ENCODE measurements around the gene GOLT1A.

GOLT1A gene

DNA sequence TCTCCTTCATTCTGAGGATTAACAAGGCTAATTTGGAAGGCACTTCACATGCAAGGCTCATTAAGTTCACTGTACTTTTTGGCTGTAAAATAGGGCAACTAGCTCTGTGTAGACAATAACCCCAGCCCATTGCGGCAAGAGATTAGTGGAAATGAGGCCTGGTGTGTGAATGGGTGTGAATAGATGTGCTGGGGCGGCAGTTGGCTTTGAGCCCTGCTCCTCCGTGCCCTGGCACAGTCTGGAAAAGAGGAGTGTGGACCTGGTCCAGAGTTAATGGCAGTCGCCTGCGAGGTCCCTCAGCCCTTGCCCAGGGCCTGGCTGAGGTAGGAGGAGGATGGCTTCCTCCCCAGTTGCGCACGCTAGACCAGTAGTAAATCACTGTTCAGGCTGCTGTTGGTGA, 22.3 kb downstream of the GOLT1A start:
- DNase-seq (ENCODE audit: low read depth): no peak

DNA sequence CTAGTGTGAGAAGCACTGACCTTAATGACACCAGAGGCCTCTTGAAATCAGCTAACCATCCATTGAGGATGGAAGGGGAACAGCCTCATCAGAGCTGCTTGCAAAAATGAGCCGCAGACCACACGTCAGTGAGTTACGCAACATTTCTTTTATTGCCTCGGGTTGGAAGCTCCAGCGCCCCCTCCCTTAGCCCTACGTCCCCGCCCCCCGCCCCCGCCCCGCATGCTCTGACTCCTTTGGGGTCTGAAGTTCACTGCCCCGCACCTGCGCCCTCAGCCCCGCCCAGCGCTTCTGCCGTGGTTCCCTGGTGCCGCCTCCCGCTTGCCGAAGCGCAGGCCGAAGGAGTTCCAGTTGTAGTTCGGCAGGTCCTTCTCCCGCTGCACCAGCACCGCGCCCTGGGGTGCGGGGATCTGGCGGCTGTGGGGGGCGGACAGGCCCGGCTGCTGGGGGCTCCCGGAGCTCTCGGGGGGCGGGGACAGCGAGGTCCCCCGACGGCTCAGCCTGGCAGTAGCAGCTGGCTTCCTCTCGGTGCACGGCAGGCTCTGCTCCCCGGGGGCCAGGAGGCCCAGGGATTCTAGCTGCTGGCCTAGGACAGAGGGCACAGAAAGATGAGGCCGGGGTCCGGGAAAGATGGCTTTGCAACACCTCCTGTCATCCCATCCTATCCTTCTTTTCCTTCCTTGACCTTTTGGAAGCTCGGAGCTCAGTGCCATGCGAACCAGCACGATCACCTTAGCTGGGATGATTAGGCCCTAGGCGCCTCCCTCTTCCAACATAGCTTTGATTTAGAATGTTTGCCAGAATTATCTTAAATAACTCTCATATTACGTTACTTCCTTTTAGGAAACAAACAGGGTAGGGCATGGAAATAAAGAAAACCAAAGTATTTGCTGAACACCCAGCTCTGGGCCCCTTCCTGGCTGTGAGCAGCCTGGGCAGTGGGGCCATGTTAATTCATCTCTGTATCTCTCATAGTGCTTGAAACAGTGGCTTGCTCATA, 23.3 kb downstream of the GOLT1A start:
- no peak for DNase-seq (ENCODE audit: low read depth)

DNA sequence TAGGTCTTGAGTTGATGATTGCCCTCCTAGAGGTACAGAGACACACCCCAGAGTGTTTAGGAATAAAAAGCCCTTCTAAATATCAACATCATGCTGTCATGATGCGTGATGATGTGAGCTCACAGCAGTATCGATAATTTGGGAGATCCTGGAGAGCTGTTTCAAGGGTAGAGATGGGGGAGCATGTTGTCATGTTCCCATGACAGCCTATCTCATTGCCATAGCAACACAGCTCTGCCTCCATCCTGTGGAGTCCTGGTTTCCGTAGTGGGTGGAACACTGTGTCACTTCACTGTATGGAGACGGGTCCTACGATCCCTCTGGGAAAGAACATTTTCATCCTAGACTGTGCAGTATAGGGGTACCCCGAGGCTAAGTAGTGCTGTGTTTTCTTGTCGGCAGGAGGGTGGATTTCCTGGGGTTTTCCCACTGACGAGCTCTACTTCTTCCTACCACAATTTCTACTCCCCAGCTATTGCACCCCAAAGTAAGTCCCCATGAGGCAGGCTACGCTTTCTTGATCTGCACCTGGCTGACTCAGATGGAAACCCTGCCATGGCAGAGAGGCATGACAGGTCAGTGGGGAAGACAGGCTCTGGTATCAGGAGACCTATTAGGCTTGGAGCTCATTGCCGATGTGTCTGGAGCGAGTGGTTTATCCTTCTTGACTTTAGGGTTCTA, 24.7 kb downstream of the GOLT1A start:
- no peak for DNase-seq (ENCODE audit: low read depth)

DNA sequence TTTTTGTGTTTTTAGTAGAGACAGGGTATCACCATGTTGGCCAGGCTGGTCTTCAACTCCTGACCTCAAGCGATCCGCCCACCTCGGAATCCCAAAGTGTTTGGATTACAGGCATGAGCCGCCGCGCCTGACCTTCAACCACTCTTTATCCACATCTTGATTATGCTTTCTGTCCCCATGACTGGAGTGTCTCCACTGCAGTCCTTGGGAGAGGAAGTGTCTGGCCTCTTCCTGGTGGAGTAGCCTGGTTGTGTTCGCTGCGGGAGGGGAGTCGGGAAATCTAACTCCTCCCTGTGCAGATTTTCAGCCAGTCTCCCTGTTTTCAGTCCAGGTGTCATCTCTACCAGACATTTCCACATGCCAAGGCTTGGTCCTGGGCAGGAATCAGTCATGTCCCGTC, 27.2 kb downstream of the GOLT1A start:
- no peak for DNase-seq (ENCODE audit: low read depth)

DNA sequence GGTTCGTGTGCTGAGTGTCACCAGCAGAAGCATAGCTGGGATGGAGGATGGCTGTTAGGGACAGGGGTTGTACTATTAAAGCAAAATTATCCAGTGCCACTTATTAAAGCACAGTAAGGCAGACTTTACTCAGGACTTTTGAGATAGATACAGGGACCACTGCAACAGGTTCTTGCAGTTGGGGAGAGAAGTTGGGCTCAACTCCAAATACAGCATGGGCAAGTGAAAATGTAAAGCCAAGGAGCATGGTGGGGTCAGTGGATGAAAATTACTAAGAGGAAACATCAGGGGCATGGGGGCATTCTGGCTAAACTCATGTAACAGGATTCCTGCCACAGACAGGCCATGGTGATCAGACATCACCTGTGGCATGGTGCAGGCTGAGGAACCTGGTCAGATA, 32.7 kb downstream of the GOLT1A start:
- no peak for DNase-seq (ENCODE audit: low read depth)

DNA sequence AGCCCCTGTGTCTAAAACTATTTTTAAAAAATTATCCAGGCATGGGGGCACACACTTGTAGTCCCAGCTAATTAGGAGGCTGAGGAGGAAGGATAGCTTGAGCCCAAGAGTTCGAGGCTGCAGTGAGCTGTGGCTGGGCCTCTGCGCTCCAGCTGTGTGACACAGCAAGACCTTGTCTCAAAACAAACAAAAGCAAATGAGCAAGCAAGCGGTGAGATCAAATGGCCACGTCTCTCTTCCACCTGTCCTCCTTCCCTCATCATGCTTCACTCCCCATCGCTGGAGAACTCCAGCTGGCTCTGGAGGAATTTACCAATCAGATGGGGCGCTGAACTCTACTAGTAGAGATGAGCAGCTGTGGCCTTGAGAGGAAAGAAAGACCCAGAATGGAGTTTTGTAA, 33.7 kb downstream of the GOLT1A start:
- no peak for DNase-seq (ENCODE audit: low read depth)

DNA sequence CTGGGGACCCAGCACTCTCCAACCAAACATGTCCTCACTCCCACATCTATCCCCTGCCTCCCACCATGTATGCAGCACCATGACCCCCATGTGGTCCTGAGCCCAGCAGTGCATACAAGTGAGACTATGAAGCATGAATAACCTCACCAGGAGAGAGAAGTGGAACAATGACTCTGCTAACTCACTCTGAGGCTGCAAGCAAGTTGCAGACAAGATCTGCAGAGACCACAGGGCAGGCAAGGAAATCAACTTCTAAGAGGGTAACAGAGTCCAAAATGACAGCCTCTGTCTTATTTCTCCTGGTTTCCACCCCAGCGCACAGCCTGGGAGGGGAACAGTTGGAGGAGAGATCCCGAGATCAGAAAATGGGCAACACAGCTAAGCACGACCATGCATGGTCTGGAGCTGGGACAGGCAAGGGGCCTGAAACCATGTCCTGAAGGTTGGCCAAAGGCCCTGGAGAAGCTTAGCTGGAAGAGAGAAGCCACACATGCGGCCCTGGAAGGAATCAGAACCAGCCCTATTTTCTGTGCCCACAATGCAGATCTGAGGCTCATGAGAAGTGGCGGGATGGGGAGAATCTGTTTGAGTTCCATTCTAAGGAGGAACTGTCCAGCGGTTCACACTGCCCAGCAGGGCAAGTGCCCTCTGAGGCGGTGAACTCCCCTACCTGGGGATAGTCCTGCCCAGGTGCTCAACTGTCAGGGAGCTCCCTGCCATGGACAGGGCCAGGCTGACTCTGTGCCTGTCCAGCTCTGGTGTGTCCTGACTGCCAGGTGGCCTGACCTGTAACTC, 35.1 kb downstream of the GOLT1A start:
- DNase-seq (ENCODE audit: low read depth): no peak

DNA sequence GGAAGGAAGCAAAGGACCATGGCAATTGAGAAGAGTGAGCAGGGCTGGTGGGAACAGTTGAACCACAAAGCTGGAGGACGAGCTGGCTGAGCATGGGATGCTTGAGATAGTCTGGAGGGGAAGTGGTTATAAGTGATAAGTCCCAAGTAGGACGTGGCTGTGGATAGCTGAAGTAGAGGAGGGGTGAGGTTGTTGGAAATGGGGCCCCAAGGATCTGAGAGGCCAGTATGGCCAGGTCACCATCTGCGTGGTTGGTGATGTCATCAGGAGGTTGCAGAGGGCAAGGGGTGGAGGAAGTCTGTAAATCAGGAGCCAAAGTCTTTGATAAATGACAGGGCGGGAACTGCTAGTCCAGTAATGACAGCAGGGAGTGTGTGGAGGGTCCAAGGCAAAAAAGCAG, 36.7 kb downstream of the GOLT1A start:
- no peak for DNase-seq (ENCODE audit: low read depth)

DNA sequence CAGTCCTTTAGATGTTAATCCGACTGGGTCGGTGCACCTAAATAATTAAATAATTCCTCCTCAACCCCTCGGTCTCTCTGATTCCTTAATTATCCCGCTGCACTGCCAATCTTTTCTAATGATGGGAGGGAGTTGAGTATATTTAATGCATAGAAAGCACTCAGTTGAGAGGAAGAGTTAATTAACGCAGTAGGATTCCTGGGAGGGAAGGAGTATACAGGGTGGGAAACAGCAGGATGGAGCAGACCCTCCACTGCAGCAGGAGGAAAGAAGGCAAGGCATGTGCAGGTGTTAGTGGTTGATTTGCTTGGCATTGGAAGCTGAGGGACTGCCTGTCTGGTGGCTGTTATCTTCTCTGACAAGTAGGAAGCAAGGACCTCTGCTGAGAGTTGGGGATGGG, 37.7 kb downstream of the GOLT1A start:
- DNase-seq (ENCODE audit: low read depth): no peak

DNA sequence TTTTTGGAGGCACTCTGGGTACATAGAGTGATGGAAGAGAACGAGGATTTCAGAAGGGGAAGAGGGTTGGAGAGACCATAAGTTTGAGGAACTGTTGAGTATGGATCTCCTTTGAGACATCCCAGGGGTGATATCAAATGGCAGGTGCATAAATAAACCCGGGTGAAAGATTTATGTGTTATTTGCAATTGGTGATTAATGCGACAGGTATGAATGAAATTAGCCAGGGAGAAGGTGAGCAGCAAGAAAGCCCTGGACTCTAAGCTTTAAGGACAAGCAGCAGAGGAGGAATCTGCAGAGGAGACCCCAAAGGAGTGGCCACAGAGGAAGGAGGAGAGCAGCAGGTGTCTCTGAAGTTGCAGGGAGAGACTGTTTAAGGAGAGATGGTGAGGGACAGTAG, 38.8 kb downstream of the GOLT1A start:
- DNase-seq (ENCODE audit: low read depth): no peak

DNA sequence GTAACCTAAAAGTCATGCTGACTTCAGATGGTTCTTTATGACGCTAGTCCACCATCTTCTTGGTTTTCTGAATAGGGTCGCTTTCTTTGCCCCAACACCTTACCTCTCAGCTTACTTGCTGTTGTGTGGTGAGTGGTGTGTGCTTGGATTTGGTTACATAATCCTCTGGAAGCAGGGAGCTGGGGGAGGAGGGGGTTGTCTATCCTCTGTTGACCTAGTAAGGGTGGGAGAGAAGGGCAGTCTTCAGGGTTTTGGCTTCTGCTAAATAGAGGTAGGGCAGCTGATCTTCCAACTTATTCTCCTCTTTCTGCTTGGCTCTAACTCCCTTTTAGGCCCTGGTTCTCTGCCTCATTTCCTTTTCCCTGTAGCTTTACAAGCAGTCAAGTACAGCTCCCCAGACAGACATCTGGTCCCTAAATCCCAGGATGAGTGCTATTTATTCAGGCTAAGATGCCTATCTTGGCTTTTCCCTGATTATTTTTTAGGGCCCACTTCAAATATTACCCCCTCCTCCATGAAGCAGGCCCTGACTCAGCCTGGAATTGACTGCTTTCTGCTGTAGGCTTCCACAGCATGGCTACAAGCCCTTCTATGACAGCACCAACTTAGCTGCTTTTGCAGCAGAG, 41.3 kb downstream of the GOLT1A start:
- DNase-seq (ENCODE audit: low read depth): no peak

DNA sequence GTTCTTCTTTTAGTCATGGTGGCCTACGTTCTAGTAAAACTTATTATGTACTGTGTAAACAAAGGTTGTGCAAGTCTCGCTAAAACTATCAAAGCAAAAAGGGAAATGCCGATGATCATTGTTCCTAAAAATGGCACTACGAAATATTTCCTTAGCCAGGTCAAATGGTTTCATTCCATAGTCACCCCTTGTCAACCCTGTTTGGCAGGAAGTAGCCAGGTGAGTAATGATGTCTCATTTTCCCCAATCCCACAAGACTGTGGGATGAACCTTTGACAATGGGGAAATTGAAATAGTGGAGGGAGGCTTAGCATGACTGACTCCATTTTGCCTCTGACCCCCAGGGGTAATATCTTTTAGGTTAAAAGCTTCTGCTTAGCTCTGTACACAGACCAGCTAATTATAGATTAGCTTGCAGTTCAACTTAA, 42.0 kb downstream of the GOLT1A start:
- DNase-seq (ENCODE audit: low read depth): no peak

DNA sequence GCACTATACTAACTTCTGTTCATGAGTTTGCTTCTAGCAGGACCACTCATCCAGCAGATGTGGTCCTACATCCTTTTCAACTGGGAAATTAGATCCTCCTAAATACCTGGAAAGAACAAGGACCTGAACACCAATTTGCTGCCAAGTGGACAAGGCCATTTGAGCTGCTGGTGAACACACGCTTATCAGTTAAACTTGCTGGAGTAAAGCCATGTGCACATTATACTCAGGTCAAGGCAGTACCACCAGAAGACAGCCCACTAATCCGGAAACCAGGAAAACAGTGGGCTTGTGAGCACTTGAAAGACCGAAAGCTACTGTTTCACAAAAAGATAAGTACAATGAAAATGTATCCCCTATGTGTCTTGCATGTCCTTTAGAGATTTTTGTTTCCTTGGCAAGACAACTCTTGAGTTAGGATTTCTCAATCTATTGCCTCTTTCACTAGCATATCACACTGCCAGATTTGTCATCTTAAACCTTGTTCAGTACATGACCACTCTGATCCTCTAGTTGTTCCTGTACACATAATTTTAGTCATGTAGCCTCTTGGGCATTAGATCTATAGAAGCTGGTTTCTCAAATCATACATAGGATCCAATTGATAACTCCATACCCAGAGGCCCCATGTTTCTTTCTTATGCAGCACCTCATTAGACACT, 43.2 kb downstream of the GOLT1A start:
- no peak for DNase-seq (ENCODE audit: low read depth)

DNA sequence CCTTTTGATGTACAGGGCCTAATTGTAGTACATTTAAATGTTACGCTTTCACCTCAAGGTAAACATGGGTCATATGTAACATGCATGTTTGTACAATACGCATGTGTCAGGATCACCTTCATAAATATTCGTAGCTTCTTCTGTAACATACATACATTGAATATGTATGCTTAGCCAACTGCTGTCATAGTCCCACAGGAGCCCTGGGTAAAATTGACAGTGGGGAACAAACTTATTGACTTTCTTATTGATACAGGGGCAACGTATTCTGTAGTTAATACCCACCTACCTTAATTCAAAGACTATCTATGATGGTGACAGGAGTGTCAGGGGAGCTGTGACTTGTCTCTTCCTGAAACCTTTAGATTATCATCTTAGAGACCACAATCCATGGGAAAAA, 43.9 kb downstream of the GOLT1A start:
- DNase-seq (ENCODE audit: low read depth): no peak

DNA sequence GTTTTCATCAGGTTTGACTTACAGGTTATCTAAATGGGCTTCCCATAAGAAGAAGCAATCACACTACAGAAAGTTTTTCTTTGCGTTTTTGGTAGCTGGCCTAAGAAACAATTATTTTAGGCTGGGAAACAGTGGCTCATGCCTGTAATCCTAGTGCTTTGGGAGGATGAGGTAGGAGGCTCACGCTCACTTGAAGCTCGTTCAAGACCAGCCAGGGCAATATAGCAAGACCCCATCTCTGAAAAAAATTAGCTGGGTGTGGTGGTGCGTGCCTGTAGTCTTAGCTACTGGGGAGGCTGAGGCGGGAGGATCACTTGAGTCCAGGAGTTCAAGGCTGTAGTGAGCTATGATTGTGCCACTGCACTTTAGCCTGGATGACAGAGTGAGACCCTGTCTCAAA, 46.1 kb downstream of the GOLT1A start:
- DNase-seq (ENCODE audit: low read depth): no peak

DNA sequence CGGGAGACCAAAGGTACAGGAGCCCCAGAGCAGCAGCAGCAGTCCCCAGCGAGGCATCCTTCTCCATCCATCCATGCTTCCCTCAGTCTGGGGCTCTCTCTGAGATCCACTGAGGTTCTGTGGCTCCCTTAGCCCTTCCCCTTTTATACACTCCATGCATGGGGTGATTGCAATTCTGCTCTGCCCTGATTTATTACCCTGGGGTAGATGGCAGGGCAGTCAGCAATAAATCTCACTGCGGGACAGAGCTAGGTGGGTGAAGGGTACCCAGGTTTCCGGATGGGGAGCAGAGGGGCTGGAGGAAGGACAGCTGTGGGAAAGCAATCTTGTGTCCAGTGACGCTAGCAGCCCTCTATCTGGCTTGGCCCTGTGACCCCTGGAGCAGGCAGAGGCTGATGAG, 47.6 kb downstream of the GOLT1A start, which contains the start of gene REN:
Gene REN (minus strand): TSS at position 119 of the 400 bp plus-strand sequence. CDS start 44 bp downstream, at position 75.
- DNase-seq (ENCODE audit: low read depth): no peak

DNA sequence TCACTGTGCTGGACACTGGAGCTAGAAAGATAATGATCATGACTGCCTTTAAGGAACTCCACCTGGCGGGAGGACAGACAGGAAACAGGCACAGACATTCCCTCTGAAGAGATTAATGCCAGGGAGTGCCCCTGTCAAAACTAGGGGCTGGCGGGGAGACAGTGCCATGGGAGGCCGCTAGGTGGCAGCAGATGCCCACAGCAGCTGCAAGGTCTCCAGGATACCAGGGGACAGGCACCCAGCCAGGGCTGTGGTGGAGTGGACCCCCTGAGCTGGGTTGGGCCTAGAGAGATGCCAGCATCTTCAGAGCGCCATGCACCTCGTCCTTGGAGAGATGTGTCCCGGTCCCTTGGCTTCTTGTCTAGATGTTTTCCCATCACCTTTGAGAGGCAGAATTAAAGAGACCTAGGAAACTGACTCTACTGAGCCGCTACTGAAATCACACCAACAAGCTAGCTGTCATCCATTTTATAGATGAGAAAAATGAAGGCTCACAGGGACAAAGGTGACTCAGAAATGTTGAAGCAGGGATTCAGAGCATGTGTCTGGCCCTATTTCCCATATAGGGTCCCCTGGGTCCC, 51.2 kb downstream of the GOLT1A start:
- DNase-seq (ENCODE audit: low read depth): peak; percentile 58

DNA sequence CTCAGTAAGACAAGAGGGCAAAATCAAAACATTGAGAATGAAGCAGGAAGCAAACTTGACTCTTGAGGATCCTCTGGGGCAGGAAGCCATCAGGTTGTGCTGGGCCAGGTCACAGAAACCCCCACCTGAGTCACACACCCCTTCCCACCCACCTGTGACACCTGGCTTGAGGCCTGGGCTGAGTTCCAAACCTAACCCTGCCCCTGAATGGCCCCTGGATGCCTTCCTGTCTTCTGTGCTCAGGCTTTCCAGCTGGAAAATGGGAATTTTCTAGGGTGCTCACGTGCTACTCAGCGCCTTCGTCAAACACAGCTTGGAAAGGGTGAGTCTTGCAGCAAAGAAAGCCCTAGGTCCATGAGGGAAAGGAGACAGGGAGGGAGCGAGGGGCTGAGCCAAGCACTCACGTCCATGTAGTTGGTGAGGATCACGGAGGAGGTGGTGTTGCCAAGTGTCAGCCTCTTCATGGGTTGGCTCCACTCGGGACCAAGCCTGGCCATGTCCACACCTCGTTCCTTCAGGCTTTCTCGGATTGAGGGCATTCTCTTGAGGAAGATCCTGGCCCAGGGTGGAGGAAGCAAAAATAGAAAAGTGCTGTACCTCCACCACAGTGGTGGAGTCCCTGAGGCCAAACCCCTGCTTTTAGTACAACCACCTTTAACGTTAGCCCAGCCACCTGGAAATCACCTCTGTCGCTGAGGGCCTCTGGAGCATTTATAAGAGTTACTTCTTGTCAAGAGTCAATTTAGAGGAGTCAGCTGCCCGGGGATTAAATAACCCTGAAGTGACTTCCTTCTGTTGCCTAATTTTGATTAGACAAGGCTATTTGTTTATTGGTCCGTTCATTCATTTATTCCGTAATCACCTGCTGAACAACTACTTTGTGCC, 51.9 kb downstream of the GOLT1A start:
- no peak for DNase-seq (ENCODE audit: low read depth)

DNA sequence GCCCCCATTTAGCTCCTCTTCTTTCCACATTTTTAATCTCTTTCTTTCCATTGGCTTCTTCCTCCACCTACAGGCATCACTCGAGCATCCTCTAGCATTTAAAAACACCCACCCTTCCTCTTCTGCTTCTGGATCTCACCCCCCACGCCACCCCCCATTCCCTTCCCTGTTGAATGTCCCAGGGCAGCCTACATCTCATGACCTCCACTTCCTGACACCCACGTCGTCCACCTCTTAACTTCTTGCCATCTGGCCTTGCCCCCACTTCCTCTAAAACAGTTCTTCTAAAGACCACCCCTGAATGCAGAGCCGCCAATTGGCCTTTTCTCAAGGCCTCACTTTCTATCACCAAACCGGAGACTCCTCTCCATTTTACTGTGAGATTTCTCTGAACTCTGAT, 55.8 kb downstream of the GOLT1A start:
- DNase-seq (ENCODE audit: low read depth): no peak

DNA sequence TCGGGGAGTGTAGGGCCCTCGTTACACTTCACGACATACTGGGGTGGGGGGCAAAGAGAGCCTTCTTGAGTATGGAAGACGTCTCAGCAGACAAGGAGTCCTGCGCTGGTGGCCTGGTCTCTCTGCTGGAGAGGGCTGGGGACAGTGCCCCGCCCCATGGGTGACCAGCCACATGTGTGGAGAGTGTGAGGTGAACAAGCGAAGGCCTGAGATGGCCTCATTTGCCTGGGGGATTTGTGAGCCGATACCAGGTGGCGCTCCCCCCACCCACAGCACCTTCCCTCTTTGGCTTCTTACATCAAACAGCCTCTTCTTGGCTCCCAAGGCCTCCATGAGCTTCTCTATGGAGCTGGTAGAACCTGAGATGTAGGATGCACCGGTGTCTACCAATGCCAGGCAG, 57.9 kb downstream of the GOLT1A start:
- DNase-seq (ENCODE audit: low read depth): no peak

All from T follicular helper cell (primary cell).